ENCODE results near the gene JHY.

The JHY gene

DNA sequence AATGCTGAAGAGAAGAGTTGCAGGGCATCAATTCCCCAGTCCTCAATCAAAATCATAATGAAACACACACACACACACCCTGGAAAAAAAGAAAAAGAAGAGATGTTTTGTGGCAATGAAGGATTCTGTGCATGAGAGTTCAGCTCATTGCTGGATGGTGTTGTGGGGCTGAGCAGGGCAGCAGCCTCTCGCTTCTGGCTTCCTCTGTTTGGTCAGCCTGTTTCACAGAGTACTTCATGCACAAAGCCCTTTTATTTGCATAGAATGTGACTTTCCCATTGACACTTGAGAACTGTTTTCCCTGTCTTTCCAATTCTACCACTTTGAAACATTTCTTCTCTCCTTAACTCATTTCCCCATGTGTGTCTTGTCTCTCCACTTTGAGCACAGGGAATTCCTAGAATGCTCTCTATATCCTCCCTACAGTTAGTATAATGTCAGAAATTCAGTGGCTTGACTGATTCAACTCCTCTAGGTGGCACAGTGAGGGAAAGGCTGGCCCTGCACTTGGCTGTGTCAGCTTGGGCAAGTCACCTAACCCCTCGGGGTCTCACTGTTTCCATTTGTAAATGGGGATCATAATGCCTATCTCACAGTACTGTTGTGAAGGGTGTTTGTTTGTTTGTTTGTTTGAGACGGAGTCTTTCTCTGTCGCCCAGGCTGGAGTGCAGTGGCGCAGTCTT lies 124.4 kb downstream of the JHY start:
- no peak for DNase-seq (ENCODE audit: low read depth)
- TF ChIP-seq CTCF (IDR thresholded peaks at IDR 0.05; ENCODE audit: insufficient read depth, low read depth, low read length, missing control alignments) = no peak
- H3K4me3 ChIP-seq (ENCODE audit: low read depth, low read length) = no peak overlapping the region

All from GM12865 (cell line).